HepG2 (cell line): Measurements from ENCODE around the gene GSTT2B. TPM values are rescaled to one million over a fixed set of nuclear protein-coding genes. Genes with fewer than 3 reads are reported as not detected.

Source experiments
- ATAC-seq: fragments of 200-7000 bp; cut with Tn5 transposase; 3 replicates; pipeline ENCODE4 v1.9.1; 2020; ENCODE audit warnings: mild to moderate bottlenecking, moderate library complexity
- BruUV-seq: library from RNA; stranded (reverse); fragments of 400-500 nt; replicated peaks from 2 replicates; lab custom pipeline; 2021; lab: Mats Ljungman, UMichigan
- CTCF ChIA-PET: fragments of 300-600 bp; formaldehyde crosslinking; extraction: SDS; loops from one replicate; lab custom pipeline; 2021; ENCODE audit warnings: low total read pairs, inconsistent platforms, low intra/inter-chr PET ratio; lab: Yijun Ruan, JAX
- POLR2A ChIA-PET: fragments of 350-600 bp; sonication (Branson Sonifier 250); formaldehyde crosslinking; loops from one replicate; lab custom pipeline; 2020; ENCODE audit warnings: antibody characterized with exemption, inconsistent platforms; lab: Yijun Ruan, JAX
- DNase-seq: peaks from one replicate; pipeline ENCODE4 v3.0.0-alpha.2; 2015; ENCODE audit warnings: low spot score
- FAIRE-seq: peaks from 3 replicates; lab custom pipeline; 2011; peaks lifted over from hg19 to GRCh38; lab: Jason Lieb, UNC
- H2AFZ ChIP-seq: one replicate; pipeline ENCODE4 v1.6.1; 2011; ENCODE audit warnings: low read length, inconsistent platforms
- H3K27ac ChIP-seq: fragments of 300-600 bp; 3 replicates; pipeline ENCODE4 v1.8.0; 2011; ENCODE audit warnings: mixed run types, mild to moderate bottlenecking, mixed read lengths, low read length, inconsistent platforms; ENCODE audit not compliant: insufficient read depth; ENCODE audit errors: extremely low read length
- H3K27me3 ChIP-seq, 2 experiments: fragments of 200-600 bp in 1 of 2; 2 replicates in 1 of 2; 3 replicates in 1 of 2; pipeline versions ENCODE4 v1.6.0 to v1.8.0; 2011; ENCODE audit warnings: low read length in 2 of 2, mild to moderate bottlenecking in 2 of 2, moderate library complexity in 2 of 2, inconsistent platforms in 1 of 2; ENCODE audit not compliant: insufficient read depth in 2 of 2, control insufficient read depth in 1 of 2
- H3K36me3 ChIP-seq, 2 experiments: fragments of 200-600 bp in 1 of 2; replicated peaks in 1 of 2; 2 replicates in 1 of 2; 3 replicates in 1 of 2; pipeline versions ENCODE4 v1.5.1 to v1.8.0; 2011; ENCODE audit warnings: low read length in 2 of 2, inconsistent platforms in 1 of 2; ENCODE audit not compliant: insufficient read depth in 2 of 2, control insufficient read depth in 1 of 2
- H3K4me1 ChIP-seq: 2 replicates; pipeline ENCODE4 v1.5.1; 2012; ENCODE audit warnings: low read length, inconsistent platforms; ENCODE audit not compliant: insufficient read depth
- H3K4me2 ChIP-seq: 2 replicates; pipeline ENCODE4 v1.6.0; 2011; ENCODE audit warnings: low read depth, low read length, inconsistent platforms
- H3K4me3 ChIP-seq, 3 experiments: fragments of 200-600 bp in 1 of 3; sonication (generic), shearing (Covaris generic) in 1 of 3; replicated peaks in 1 of 3; 2 replicates each; pipeline ENCODE4 v1.5.1; 2011 to 2016; ENCODE audit warnings: low read length in 3 of 3, inconsistent platforms in 2 of 3, low read depth in 2 of 3, mild to moderate bottlenecking in 2 of 3, control low read depth in 1 of 3, mixed read lengths in 1 of 3; ENCODE audit not compliant: insufficient read depth in 1 of 3
- H3K79me2 ChIP-seq: one replicate; pipeline ENCODE4 v1.6.1; 2011; ENCODE audit warnings: low read length, inconsistent platforms; ENCODE audit not compliant: insufficient read depth
- H3K9ac ChIP-seq: 2 replicates; pipeline ENCODE4 v1.6.0; 2011; ENCODE audit warnings: mild to moderate bottlenecking, low read depth, low read length, inconsistent platforms; ENCODE audit not compliant: insufficient read depth
- H3K9me3 ChIP-seq: 2 replicates; pipeline ENCODE4 v1.5.1; 2012; ENCODE audit warnings: mild to moderate bottlenecking, low read length
- H4K20me1 ChIP-seq: 2 replicates; pipeline ENCODE4 v1.6.0; 2011; ENCODE audit warnings: inconsistent platforms, mild to moderate bottlenecking, low read length, moderate library complexity; ENCODE audit not compliant: insufficient read depth
- ATF7 ChIP-seq, 2 experiments: fragments of 450-650 bp in 1 of 2; sonication (generic) in 1 of 2; formaldehyde crosslinking in 1 of 2; IDR thresholded peaks; 2 replicates each; pipeline versions ENCODE4 v1.4.0 to v1.6.1; 2016 to 2020; ENCODE audit warnings: antibody characterized with exemption in 1 of 2, mild to moderate bottlenecking in 1 of 2, missing genetic modification reagents in 1 of 2
- NCOA1 ChIP-seq: sonication (generic); formaldehyde crosslinking; IDR thresholded peaks from 2 replicates; pipeline ENCODE4 v1.9.0; 2021; ENCODE audit warnings: missing genetic modification reagents
- PLRG1 ChIP-seq: fragments of 450-650 bp; conservative IDR thresholded peaks from 2 replicates; pipeline ENCODE4 v1.6.1; 2016
- RBFOX2 ChIP-seq: fragments of 200-400 bp; formaldehyde crosslinking; IDR thresholded peaks from 2 replicates; pipeline ENCODE4 v1.6.1; 2017; ENCODE audit warnings: low read depth, mild to moderate bottlenecking, low read length
- TCF12 ChIP-seq, 2 experiments: fragments of 450-650 bp in 1 of 2; sonication (generic) in 1 of 2; formaldehyde crosslinking in 1 of 2; IDR thresholded peaks; 2 replicates each; pipeline versions ENCODE4 v1.6.1 to v1.8.0; 2017 to 2022; ENCODE audit warnings: antibody characterized with exemption in 1 of 2, mild to moderate bottlenecking in 1 of 2, missing genetic modification reagents in 1 of 2, moderate library complexity in 1 of 2
- ZBTB4 ChIP-seq: sonication (generic); formaldehyde crosslinking; IDR thresholded peaks from 2 replicates; pipeline ENCODE4 v1.4.0; 2020; ENCODE audit warnings: missing genetic modification reagents, mild to moderate bottlenecking, borderline replicate concordance
- ZHX1 ChIP-seq: sonication (generic); formaldehyde crosslinking; IDR thresholded peaks from 2 replicates; pipeline ENCODE4 v1.8.1; 2022; ENCODE audit warnings: low read depth, mild to moderate bottlenecking, missing genetic modification reagents
- ZNF18 ChIP-seq: sonication (generic); formaldehyde crosslinking; IDR thresholded peaks from 2 replicates; pipeline ENCODE4 v1.8.0; 2022; ENCODE audit warnings: mild to moderate bottlenecking, missing genetic modification reagents; ENCODE audit not compliant: insufficient replicate concordance
- ZNF263 ChIP-seq: sonication (generic); formaldehyde crosslinking; IDR thresholded peaks from 2 replicates; pipeline ENCODE4 v1.4.0; 2020; ENCODE audit warnings: missing genetic modification reagents
- ZNF883 ChIP-seq: sonication (generic); formaldehyde crosslinking; IDR thresholded peaks from 2 replicates; pipeline ENCODE4 v1.5.1; 2020; ENCODE audit warnings: mild to moderate bottlenecking, missing genetic modification reagents; ENCODE audit errors: not compliant biosample characterization
- WGBS: methylation state at CpG from one replicate; pipeline ENCODE4 v1.1.6; 2017; ENCODE audit warnings: low lambda C conversion rate; 5-methylcytosine and 5-hydroxymethylcytosine counted together
- in situ Hi-C: cut with HindIII; loops from 2 replicates; pipeline ENCODE4 v1.10.0; 2017; ENCODE audit warnings: low pct_unique_long_range_greater_than_20kb; ENCODE audit not compliant: extremely low pct_ligation_motif_present
- intact Hi-C: fragments of 100-400 bp; cut with micrococcal nuclease; formaldehyde crosslinking; loops from one replicate; pipeline ENCODE4 v1.10.0; 2022; ENCODE audit not compliant: unreplicated experiment
- polyA plus RNA-seq, 8 experiments: library from polyadenylated mRNA; depleted of rRNA in 3 of 8; stranded (reverse) in 7 of 8; unstranded in 1 of 8; fragments of >200 nt; fragmentation: Illumina TruSeq in 4 of 8; extraction: Trizol in 4 of 8; gene quantifications; 2 replicates each; pipeline versions ENCODE4 v1.2.1 to v1.2.3, GENCODE V29; 2011 to 2016; ENCODE audit warnings: low read depth in 4 of 8, missing spikeins in 1 of 8, mixed read lengths in 1 of 8; ENCODE audit not compliant: insufficient read depth in 1 of 8
- total RNA-seq, 5 experiments: library from RNA; depleted of rRNA; stranded (reverse); fragments of >200 nt; fragmentation: Illumina TruSeq; extraction: Trizol; gene quantifications; 2 replicates each; pipeline ENCODE4 v1.2.3, GENCODE V29; 2016; ENCODE audit warnings: low read depth in 1 of 5
- TF ChIP-seq, protein P1 (sequence below): sonication (generic); formaldehyde crosslinking; IDR thresholded peaks from 2 replicates; pipeline ENCODE4 v1.5.0; 2020; ENCODE audit warnings: missing genetic modification reagents, mild to moderate bottlenecking, borderline replicate concordance

GSTT2B gene
- total and polyA plus RNA-seq, 2 of the 13 experiments (the other 11 are each of a cell fraction or from before 2014, with no cell fraction given), result 1.5 to 3.9 TPM

DNA sequence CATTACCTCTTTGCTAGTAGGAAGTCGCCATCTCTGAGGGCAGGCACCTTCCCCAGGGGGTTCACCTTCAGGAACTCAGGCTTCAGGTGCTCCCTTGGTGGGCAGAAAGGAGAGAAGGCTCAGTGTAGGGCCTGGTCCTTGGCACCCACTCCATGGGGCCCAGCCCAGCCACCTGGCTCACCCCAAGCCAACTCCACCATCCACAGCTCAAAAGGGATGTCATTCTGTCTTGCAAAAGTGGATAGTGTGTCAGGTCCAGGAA is 47.0 kb upstream of the GSTT2B start (continued):
- TF ChIP-seq ZNF883 (CRISPR knock-in tag) (no peak), NCOA1 (CRISPR knock-in tag) (no peak), PLRG1 (no peak), RBFOX2 (peak; percentile 28; the same call in 1 of the 2 replicates)
- TF ChIP-seq, protein P1, sequence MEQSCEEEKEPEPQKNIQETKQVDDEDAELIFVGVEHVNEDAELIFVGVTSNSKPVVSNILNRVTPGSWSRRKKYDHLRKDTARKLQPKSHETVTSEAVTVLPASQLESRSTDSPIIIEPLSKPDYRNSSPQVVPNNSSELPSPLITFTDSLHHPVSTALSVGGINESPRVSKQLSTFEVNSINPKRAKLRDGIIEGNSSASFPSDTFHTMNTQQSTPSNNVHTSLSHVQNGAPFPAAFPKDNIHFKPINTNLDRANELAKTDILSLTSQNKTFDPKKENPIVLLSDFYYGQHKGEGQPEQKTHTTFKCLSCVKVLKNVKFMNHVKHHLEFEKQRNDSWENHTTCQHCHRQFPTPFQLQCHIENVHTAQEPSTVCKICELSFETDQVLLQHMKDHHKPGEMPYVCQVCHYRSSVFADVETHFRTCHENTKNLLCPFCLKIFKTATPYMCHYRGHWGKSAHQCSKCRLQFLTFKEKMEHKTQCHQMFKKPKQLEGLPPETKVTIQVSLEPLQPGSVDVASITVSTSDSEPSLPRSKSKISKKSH (CRISPR knock-in tag), result 0 out of 2 replicates have a peak, but pooled peaks have one; percentile 41
- TF ChIP-seq, all 625 proteins: peak for 9

DNA sequence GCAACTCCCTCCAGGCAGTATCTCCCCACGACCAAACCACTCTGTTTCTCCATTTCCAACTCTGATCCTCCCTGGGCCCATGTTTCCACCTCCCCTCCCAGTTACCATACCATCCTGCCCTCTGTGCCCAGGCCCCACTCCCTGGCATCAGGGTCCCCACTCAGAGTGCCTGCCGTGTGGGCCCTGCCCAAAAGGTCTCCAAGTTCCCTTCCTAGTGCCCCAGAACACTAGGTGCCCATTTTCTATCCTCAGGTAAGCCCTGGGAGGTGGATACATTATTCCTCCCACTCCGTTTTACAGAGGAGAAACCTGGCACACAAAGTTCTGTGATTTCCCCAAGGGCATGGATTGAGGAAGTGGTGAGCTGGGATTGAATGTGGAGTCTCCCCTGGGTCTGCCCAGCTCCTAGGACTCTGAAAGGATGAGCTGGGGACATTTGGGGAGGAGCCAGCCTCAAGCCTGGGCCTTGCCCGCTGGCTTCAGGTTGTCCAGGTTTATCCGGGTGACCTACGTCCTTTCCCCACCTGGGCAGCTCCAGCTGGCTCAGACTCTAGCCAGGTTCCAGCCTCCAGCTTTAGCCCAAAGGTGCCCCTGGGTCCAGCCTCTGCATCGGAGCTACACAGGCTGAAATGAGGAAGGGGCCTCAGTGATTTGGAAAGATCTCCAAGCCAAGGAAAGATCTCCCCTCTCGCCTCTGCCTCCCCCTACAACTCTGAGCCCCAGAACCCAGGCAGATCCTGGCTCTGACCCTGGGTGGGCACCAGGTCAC is 46.4 kb upstream of the GSTT2B start:
- no peaks in the 10 kb centered on the region for H3K36me3 ChIP-seq
- H4K20me1 ChIP-seq, result no peaks in the 10 kb centered on the region
- peaks cover 76% of the 10 kb centered on the region for H3K4me1 ChIP-seq
- H3K79me2 ChIP-seq, result peaks cover 11% of the 10 kb centered on the region
- in situ Hi-C loops (loop anchor here (5.0 kb wide), 1 partner anchor 70 kb away; no protein-coding TSS in a partner anchor), intact Hi-C loops (no loop called here)
- H3K4me3 ChIP-seq, result peak overlapping the region in 1 of 3 experiments; percentile 95; a peak in 1 of 6 replicates
- H2AFZ ChIP-seq, result no peak overlapping the region
- H3K9me3 ChIP-seq, result no peaks in the 10 kb centered on the region
- WGBS, result 60% methylated on average over 7 of the region's 8 CpGs
- H3K27ac ChIP-seq, result peak overlapping the region; percentile 87
- DNase-seq (no peak), FAIRE-seq (no peak), ATAC-seq (no peak)
- H3K27me3 ChIP-seq, result no peaks in the 10 kb centered on the region; a peak in 1 of 5 replicates
- peak overlapping the region; percentile 73 for H3K9ac ChIP-seq
- ChIA-PET POLR2A (no interaction called here), CTCF (no interaction called here)
- BruUV-seq, result no TSS peak
- H3K4me2 ChIP-seq, result peak overlapping the region; percentile 86
- TF ChIP-seq ZHX1 (CRISPR knock-in tag) (no peak), ZNF18 (CRISPR knock-in tag) (peak; percentile 32), ATF7 (IDR thresholded peaks at IDR 0.05) (no peak), ATF7 (CRISPR knock-in tag; IDR thresholded peaks at IDR 0.05) (0 out of 2 replicates have a peak, but pooled peaks have one; percentile 1), ZNF263 (0 out of 2 replicates have a peak, but pooled peaks have one; percentile 27), TCF12 (IDR thresholded peaks at IDR 0.05) (no peak), TCF12 (CRISPR knock-in tag; IDR thresholded peaks at IDR 0.05) (no peak), ZBTB4 (CRISPR knock-in tag) (peak; percentile 28; the same call in 1 of the 2 replicates)
